K562 (cell line): Measurements from ENCODE around the gene PSRC1. TPM values are rescaled to one million over a fixed set of nuclear protein-coding genes. Genes with fewer than 3 reads are reported as not detected.

Source experiments
- DMBX1 ChIP-seq: fragments of 250-450 bp; sonication (Bioruptor Pico); IDR thresholded peaks from 2 replicates; pipeline ENCODE4 v1.8.0; 2022; ENCODE audit warnings: inconsistent platforms, mild to moderate bottlenecking, moderate library complexity, borderline replicate concordance
- GABPB1 ChIP-seq: sonication (generic); formaldehyde crosslinking; IDR thresholded peaks from 2 replicates; pipeline ENCODE4 v1.8.0; 2022; ENCODE audit warnings: mild to moderate bottlenecking, missing genetic modification reagents
- SMARCA4 ChIP-seq: fragments of 450-650 bp; IDR thresholded peaks from 2 replicates; pipeline ENCODE4 v1.6.1; 2016
- SREBF1 ChIP-seq: fragments of 150-350 bp; IDR thresholded peaks from 2 replicates; pipeline ENCODE4 v1.6.1; 2014; ENCODE audit warnings: antibody characterized with exemption, low read depth, low read length, borderline replicate concordance
- STAT5B ChIP-seq: fragments of 250-450 bp; sonication (Bioruptor Pico); IDR thresholded peaks from 2 replicates; pipeline ENCODE4 v1.8.0; 2021; ENCODE audit warnings: mild to moderate bottlenecking, inconsistent platforms
- TEAD4 ChIP-seq, 2 experiments: sonication (generic) in 1 of 2; formaldehyde crosslinking in 1 of 2; IDR thresholded peaks; 2 replicates each; pipeline versions ENCODE4 v1.6.1 to v1.8.0; 2012 to 2022; ENCODE audit warnings: borderline replicate concordance in 1 of 2, inconsistent platforms in 1 of 2, low read length in 1 of 2, mild to moderate bottlenecking in 1 of 2, missing genetic modification reagents in 1 of 2
- ZNF316 ChIP-seq: fragments of 450-650 bp; IDR thresholded peaks from 2 replicates; pipeline ENCODE4 v1.6.1; 2016
- polyA plus RNA-seq, 8 experiments: library from polyadenylated mRNA; depleted of rRNA in 4 of 8; stranded (reverse) in 5 of 8; unstranded in 3 of 8; fragments of >200 nt; fragmentation: Nextera tagmentation in 2 of 8; fragmentation: Illumina TruSeq in 1 of 8; extraction: Ambion mirVana in 2 of 8; extraction: Trizol in 1 of 8; gene quantifications; 2 replicates each; pipeline versions ENCODE4 v1.2.1 to v1.2.3, GENCODE V29; 2011 to 2014; ENCODE audit warnings: inconsistent platforms in 1 of 8, missing spikeins in 1 of 8
- total RNA-seq, 7 experiments: library from RNA; depleted of rRNA in 6 of 7; stranded (reverse); fragments of >200 nt in 6 of 7; fragmentation: Illumina TruSeq in 2 of 7; extraction: Trizol in 2 of 7; gene quantifications; 2 replicates each; pipeline versions ENCODE4 v1.2.1 to v1.2.3, GENCODE V29; 2011 to 2021; ENCODE audit warnings: low replicate concordance in 1 of 7
- TF ChIP-seq, protein P1 (sequence below): sonication (generic); formaldehyde crosslinking; IDR thresholded peaks from 2 replicates; pipeline ENCODE4 v1.8.0; 2022; ENCODE audit warnings: missing genetic modification reagents, mild to moderate bottlenecking, moderate library complexity, borderline replicate concordance
- TF ChIP-seq, protein P2 (sequence below), 2 experiments: fragments of 200-800 bp in 1 of 2; sonication (Bioruptor generic) in 1 of 2; sonication (generic) in 1 of 2; formaldehyde crosslinking in 1 of 2; IDR thresholded peaks in 1 of 2; conservative IDR thresholded peaks in 1 of 2; 2 replicates each; pipeline versions ENCODE4 v1.5.0 to v1.6.1; 2016 to 2020; ENCODE audit warnings: missing compliant biosample characterization in 1 of 2, missing genetic modification characterization in 1 of 2, missing genetic modification reagents in 1 of 2
- TF ChIP-seq, protein P3 (sequence below): fragments of 250-450 bp; sonication (Bioruptor Pico); IDR thresholded peaks from 2 replicates; pipeline ENCODE4 v1.4.0; 2020; ENCODE audit warnings: mild to moderate bottlenecking, moderate library complexity, borderline replicate concordance
- TF ChIP-seq, protein P4 (sequence below): sonication (generic); formaldehyde crosslinking; IDR thresholded peaks from 2 replicates; pipeline ENCODE4 v1.8.0; 2023; ENCODE audit warnings: missing genetic modification reagents, mild to moderate bottlenecking, borderline replicate concordance
- TF ChIP-seq, protein P5 (sequence below): sonication (generic); formaldehyde crosslinking; IDR thresholded peaks from 2 replicates; pipeline ENCODE4 v1.8.0; 2022; ENCODE audit warnings: mild to moderate bottlenecking, missing genetic modification reagents, borderline replicate concordance

The PSRC1 gene
- total and polyA plus RNA-seq, 9 of the 15 experiments (the other 6 are each of a cell fraction or from before 2014, with no cell fraction given) = 6.5 to 65.2 (median 39.3) TPM

DNA sequence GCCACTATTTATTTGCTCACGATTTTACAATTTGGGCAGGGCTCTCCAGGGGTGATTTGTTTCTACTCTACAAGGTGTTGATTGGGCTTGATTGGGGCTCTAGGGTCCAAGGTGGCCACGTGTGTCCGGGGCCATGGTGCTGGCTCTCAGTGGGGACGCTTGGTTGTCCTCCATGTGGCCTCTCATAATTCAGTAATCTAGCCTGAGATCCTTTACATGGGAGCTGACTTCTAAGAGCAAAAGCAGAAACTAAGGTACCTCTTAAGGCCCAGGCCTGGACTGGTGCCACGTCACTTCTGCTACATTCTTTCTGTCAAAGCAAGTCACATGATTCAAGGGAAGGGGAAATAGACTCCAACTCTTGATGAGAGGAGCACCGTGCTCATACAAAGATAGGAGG, 8.1 kb upstream of the PSRC1 start (continued):
- TF ChIP-seq, protein P1, sequence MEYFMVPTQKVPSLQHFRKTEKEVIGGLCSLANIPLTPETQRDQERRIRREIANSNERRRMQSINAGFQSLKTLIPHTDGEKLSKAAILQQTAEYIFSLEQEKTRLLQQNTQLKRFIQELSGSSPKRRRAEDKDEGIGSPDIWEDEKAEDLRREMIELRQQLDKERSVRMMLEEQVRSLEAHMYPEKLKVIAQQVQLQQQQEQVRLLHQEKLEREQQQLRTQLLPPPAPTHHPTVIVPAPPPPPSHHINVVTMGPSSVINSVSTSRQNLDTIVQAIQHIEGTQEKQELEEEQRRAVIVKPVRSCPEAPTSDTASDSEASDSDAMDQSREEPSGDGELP (CRISPR knock-in tag) = no peak
- TF ChIP-seq STAT5B (CRISPR knock-in tag) (no peak), SREBF1 (no peak), GABPB1 (CRISPR knock-in tag) (no peak), ZNF316 (no peak), TEAD4 (IDR thresholded peaks at IDR 0.05; ENCODE audit: low read length) (peak; percentile 53; the same call in 1 of the 2 replicates), TEAD4 (CRISPR knock-in tag; IDR thresholded peaks at IDR 0.05; ENCODE audit: borderline replicate concordance) (no peak), DMBX1 (no peak), SMARCA4 (no peak)
- TF ChIP-seq, protein P2, sequence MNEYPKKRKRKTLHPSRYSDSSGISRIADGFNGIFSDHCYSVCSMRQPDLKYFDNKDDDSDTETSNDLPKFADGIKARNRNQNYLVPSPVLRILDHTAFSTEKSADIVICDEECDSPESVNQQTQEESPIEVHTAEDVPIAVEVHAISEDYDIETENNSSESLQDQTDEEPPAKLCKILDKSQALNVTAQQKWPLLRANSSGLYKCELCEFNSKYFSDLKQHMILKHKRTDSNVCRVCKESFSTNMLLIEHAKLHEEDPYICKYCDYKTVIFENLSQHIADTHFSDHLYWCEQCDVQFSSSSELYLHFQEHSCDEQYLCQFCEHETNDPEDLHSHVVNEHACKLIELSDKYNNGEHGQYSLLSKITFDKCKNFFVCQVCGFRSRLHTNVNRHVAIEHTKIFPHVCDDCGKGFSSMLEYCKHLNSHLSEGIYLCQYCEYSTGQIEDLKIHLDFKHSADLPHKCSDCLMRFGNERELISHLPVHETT (CRISPR knock-in tag; conservative IDR thresholded peaks at IDR 0.05 in 1 of 2, IDR thresholded peaks at IDR 0.05 in 1 of 2) = no peak
- TF ChIP-seq, protein P3, sequence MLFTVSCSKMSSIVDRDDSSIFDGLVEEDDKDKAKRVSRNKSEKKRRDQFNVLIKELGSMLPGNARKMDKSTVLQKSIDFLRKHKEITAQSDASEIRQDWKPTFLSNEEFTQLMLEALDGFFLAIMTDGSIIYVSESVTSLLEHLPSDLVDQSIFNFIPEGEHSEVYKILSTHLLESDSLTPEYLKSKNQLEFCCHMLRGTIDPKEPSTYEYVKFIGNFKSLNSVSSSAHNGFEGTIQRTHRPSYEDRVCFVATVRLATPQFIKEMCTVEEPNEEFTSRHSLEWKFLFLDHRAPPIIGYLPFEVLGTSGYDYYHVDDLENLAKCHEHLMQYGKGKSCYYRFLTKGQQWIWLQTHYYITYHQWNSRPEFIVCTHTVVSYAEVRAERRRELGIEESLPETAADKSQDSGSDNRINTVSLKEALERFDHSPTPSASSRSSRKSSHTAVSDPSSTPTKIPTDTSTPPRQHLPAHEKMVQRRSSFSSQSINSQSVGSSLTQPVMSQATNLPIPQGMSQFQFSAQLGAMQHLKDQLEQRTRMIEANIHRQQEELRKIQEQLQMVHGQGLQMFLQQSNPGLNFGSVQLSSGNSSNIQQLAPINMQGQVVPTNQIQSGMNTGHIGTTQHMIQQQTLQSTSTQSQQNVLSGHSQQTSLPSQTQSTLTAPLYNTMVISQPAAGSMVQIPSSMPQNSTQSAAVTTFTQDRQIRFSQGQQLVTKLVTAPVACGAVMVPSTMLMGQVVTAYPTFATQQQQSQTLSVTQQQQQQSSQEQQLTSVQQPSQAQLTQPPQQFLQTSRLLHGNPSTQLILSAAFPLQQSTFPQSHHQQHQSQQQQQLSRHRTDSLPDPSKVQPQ (CRISPR knock-in tag) = no peak
- TF ChIP-seq, protein P4, sequence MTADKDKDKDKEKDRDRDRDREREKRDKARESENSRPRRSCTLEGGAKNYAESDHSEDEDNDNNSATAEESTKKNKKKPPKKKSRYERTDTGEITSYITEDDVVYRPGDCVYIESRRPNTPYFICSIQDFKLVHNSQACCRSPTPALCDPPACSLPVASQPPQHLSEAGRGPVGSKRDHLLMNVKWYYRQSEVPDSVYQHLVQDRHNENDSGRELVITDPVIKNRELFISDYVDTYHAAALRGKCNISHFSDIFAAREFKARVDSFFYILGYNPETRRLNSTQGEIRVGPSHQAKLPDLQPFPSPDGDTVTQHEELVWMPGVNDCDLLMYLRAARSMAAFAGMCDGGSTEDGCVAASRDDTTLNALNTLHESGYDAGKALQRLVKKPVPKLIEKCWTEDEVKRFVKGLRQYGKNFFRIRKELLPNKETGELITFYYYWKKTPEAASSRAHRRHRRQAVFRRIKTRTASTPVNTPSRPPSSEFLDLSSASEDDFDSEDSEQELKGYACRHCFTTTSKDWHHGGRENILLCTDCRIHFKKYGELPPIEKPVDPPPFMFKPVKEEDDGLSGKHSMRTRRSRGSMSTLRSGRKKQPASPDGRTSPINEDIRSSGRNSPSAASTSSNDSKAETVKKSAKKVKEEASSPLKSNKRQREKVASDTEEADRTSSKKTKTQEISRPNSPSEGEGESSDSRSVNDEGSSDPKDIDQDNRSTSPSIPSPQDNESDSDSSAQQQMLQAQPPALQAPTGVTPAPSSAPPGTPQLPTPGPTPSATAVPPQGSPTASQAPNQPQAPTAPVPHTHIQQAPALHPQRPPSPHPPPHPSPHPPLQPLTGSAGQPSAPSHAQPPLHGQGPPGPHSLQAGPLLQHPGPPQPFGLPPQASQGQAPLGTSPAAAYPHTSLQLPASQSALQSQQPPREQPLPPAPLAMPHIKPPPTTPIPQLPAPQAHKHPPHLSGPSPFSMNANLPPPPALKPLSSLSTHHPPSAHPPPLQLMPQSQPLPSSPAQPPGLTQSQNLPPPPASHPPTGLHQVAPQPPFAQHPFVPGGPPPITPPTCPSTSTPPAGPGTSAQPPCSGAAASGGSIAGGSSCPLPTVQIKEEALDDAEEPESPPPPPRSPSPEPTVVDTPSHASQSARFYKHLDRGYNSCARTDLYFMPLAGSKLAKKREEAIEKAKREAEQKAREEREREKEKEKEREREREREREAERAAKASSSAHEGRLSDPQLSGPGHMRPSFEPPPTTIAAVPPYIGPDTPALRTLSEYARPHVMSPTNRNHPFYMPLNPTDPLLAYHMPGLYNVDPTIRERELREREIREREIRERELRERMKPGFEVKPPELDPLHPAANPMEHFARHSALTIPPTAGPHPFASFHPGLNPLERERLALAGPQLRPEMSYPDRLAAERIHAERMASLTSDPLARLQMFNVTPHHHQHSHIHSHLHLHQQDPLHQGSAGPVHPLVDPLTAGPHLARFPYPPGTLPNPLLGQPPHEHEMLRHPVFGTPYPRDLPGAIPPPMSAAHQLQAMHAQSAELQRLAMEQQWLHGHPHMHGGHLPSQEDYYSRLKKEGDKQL = no peak
- TF ChIP-seq, protein P5, sequence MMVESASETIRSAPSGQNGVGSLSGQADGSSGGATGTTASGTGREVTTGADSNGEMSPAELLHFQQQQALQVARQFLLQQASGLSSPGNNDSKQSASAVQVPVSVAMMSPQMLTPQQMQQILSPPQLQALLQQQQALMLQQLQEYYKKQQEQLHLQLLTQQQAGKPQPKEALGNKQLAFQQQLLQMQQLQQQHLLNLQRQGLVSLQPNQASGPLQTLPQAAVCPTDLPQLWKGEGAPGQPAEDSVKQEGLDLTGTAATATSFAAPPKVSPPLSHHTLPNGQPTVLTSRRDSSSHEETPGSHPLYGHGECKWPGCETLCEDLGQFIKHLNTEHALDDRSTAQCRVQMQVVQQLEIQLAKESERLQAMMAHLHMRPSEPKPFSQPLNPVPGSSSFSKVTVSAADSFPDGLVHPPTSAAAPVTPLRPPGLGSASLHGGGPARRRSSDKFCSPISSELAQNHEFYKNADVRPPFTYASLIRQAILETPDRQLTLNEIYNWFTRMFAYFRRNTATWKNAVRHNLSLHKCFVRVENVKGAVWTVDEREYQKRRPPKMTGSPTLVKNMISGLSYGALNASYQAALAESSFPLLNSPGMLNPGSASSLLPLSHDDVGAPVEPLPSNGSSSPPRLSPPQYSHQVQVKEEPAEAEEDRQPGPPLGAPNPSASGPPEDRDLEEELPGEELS = no peak
